Measurements from ENCODE around the gene ZNF763. TPM values are rescaled to one million over a fixed set of nuclear protein-coding genes. Genes with fewer than 3 reads are reported as not detected.
"Not testable (repeated sequence)": the region's sequence is repeated elsewhere in the genome, so short reads cannot be mapped to it uniquely, and the experiment has no call there.

ZNF763 gene
- total RNA-seq, 1 donor from 2014 or later, result 11.6 TPM

DNA sequence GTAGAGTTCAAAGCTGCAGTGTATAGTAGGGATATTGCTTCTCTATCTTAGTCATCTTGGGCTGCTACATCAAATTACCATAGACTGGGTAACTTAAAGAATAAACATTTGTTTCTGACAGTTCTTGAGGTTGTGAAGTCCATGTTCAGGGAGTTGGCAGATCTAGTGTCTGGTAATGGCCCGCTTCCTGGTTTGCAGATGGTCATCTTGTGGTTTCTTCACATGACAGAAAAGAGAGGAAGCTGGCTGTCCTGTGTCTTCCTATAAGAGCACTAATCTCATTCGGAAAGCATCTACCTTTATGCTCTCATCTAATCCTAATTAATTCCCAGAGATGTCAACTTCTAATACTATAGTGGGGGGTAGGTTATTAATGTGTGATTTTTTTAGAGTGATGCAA, 6.2 kb downstream of the ZNF763 start:
- no peak for DNase-seq (ENCODE audit: low spot score)

DNA sequence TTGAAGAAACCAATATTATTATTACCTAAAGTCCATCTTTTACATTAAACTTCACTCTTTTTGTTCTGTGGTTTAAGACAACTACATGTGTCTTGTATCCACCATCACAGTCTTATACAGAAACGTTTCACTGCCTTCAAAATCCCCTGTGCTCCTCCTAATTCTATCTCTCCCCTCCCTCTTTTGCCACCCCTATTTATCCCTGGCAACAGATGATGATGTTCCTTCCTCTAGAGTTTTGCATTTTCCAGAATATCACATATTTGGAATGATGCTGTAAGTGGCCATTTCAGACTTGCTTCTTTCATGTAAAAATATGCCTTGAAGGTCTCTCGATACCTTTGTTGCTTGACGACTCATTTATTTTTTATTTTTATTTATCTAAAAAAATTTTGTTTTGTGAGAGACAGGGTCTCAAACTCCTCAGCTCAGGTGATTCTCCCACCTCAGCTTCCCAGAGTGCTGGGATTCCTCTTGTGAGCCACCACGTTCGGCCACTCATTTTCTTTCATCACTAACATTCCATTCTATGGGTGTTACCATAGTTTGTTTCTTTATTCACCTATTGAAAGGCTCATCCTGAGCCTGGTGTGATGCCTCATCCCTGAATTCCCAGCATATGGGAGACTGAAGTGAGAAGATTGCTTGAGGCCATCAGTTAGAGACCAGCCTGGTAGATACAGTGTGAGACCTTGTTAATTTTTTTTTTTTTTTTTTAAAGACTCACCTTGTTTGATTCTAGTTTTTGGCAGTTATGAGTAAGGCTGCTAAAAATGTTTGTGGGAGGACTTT, 8.4 kb downstream of the ZNF763 start:
- DNase-seq (ENCODE audit: low spot score), result no peak

DNA sequence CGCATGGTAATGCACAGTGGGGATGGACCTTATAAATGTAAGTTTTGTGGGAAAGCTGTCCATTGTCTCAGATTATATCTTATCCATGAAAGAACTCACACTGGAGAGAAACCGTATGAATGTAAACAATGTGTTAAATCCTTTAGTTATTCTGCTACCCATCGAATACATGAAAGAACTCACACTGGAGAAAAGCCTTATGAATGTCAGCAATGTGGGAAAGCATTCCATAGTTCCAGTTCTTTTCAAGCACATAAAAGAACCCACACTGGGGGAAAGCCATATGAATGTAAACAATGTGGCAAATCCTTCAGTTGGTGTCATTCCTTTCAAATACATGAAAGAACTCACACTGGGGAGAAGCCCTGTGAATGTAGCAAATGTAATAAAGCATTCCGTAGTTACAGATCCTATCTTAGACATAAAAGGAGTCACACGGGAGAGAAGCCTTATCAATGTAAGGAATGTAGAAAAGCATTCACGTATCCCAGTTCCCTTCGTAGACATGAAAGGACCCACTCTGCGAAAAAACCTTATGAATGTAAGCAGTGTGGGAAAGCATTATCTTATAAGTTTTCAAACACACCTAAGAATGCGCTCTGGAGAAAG, 13.8 kb downstream of the ZNF763 start:
- DNase-seq (ENCODE audit: low spot score), result no peak

DNA sequence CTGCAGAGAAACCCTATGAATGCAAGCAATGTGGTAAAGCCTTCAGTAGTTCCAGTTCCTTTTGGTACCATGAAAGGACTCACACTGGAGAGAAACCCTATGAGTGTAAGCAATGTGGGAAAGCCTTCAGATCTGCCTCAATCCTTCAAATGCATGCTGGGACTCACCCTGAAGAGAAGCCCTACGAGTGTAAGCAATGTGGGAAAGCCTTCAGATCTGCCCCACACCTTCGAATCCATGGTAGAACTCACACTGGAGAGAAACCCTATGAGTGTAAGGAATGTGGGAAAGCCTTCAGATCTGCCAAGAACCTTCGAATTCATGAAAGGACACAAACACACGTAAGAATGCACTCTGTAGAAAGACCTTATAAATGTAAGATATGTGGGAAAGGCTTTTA, 14.7 kb downstream of the ZNF763 start:
- DNase-seq (ENCODE audit: low spot score), result no peak

DNA sequence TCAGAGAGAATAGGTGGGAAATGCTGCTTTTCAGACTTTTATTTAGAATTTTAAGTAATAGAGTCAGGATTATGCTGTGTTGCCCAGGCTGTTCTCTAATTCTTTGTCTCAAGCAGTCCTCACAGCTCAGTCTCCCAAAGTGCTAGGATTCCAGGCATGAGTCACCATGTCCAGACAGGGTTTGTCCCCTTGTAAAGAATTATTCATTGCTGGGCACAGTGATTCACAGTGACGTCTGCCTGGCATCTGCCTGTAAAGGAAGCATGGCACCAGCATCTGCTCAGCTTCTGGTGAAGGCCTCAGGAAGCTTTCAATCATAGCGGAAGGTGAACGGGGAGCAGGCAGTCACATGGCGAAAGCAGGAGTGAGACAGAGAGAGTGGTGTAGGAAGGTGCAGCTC, 17.7 kb downstream of the ZNF763 start:
- no peak for DNase-seq (ENCODE audit: low spot score)

DNA sequence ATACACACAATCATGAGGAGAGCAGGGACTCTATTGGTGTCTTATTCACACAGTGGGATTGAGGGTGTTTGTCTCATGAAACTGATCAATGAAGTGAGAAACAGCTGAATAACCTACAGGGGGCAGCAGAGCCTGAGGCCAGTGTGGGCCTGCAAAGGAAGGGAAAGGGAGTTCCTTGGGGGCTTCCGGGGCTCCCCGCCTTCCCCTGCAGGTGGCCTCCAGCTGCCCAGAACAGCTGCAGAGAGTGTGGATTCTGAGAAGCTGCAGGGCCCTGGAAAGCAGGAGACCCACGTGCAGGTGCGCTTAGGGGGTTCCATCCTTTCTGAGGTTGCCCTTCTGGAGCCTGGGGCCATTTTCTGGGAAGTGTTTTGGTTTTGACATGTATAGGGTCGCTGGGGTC, 20.1 kb downstream of the ZNF763 start:
- no peak for DNase-seq (ENCODE audit: low spot score)

DNA sequence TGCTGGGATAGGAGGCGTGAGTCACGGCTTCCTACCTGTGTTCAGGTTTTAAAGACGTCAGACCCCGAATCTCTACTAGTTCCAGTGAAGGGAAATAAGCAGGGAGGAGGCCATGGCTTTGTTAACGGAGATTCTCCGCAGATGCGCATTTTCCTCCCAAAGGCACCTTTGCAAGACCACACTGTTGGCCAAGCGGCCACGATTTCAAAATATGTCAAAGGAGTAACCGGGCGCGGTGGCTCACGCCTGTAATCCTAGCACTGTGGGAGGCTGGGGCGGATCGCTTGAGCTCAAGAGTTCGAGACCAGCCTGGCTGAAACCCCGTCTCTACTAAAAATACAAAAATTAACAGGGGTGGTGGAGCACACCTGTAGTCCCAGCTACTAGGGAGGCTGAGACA, 21.9 kb downstream of the ZNF763 start:
- no peak for DNase-seq (ENCODE audit: low spot score)

DNA sequence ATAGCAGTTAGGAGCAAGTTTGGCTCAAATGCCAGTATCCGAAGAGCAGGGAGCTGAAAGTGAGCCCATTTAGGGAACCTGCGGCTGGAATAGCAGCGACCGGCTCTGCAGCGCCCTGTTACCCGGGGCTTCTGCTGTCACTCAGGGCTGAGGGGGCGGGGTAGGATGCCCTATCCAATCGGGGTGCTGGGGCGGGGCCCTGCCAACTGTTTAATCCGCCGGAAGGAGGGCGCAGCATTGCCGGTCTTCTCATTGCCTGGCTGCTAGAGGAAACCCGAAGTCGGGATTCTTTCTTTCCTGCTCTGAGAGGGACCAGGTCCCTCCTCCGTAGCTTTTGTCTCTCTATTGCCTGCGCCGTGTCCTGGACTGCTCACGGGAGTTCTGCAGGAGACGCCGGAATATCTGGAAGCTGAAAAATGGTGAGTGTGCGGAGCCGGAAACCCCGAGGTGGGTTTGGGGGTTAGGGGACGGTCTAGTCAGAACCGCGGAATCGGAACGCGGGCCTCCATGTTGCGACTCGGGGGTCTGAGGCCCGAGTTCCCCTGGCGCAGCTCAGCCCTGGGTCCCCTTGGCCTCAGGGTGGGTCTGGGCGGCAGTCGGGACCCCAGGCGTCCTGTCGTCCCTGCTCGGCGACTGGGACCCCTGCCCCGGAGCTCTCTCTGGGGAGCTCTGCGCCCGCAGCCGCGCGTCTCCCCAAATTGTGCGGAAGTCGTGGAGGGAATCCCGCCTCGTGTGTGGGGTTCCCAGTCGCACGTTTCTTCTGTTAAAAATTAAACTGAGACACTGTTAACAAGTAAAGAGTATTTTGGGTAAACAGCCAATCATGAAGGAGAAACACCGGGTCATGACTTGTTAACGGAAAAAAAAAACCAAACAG, 22.8 kb downstream of the ZNF763 start:
- peak; percentile 96 for DNase-seq (ENCODE audit: low spot score)

DNA sequence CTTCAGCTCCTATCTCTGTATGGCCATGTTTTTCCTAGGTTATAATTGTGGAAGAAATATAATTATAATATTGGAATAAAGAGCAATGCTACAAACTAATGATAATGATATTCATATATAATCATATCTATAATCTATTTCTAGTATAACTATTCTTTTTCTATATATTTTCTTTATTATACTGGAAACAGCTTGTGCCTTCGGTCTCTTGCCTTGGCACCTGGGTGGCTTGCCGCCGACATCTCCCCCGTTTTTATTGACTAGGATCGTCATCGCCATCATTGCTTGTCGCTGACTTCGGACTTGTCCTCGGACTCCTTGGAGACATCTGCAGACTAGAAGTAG, 24.2 kb downstream of the ZNF763 start:
- no peak for DNase-seq (ENCODE audit: low spot score)

DNA sequence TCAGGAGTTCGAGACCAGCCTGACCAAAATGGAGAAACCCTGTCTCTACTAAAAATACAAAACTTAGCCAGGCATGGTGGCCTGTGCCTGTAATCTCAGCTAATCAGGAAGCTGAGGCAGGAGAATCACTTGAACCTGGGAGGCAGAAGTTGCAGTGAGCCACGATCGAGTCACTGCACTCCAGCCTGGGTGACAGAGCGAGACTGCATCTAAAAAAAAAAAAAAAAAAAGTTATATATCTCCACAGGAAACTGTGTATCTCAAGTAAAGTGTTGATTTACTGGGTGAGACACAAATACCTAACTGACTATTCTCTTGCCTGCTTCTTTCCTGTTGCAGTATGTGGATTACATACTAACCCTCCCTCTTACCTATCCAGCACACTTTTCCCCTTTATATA, 27.1 kb downstream of the ZNF763 start:
- not testable (repeated sequence) for DNase-seq (ENCODE audit: low spot score)

DNA sequence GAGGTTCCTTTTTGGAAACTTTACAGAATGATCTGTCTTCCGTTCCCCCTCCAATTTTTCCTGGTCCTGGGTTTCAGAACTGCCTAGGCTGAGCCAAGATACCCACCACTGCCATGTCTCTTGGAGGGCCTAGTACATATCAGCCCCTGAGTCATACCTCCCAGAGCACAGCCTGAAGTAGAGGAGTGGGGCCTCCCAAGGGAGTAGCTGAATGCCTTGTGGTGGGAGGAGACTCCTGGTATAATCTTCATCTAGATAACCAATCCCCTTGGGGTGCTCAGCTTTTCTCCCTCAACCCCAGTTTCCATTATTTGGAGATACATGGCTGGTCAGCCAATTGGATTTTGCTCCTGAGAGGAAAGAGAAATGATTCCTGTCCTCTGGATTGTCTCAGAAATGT, 30.3 kb downstream of the ZNF763 start:
- DNase-seq (ENCODE audit: low spot score), result no peak

DNA sequence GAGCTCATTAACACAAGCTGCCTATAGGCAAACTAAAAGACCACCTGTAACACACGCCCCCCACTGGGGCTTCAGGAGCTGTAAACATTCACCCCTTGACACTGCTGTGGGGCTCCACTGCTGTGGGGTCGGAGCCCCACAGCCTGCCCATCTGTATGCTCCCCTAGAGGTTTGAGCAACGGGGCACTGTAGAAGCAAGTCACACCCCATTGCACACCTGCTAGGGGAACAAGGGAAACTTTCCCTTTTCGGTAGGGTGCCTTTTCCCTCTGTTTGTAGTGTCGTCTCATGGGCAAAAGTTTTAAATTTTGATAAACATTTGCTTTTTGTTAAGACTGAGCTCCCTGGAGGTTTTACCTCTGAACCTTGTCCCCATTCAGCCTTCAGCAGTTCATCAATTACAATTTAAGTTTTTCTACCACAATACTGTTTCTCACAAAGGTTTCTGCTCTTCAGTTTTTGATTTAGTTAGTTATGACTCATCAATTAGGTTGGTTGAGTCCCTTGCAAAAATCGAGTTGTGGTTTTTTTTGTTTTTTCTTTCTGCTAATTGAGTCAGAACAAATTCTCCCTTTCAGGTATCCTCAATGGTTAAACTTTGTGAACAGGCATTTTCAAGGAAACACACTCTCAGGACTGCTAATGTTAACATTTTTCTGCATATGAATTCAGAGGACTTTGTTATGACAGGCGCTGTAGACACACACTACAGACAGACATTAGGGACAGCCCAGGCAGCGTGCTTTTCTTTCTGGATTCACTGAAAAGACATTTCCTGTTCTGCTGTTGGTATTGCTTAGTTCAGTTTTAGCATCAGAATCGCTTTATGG, 35.5 kb downstream of the ZNF763 start:
- no peak for DNase-seq (ENCODE audit: low spot score)

DNA sequence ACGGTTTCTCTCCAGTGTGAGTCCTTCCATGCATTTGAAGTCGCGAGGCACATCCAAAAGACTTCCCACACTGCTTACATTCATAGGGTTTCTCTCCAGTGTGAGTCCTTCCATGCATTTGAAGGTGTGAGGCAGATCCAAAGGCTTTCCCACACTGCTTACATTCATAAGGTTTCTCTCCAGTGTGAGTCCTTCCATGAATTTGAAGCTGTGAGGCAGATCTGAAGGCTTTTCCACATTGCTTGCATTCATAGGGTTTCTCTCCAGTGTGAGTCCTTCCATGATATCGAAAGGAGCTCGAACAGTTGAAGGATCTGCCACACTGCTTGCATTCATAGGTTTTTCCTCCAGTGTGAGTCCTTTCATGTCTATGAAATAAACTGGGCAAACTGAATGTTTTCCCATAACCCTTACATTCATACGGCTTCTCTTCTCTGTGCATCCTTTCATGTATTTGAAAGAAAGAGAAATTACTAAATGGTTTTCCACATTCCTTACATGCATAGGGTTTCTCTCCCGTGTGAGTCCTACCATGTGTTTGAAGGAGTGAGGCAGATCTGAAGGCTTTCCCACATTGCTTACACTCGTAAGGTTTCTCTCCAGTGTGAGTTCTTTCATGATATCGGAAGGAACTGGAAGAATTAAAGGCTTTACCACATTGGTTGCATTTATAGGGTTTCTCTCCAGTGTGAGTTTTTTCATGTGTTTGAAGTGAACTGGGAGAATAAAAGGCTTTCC, 50.3 kb downstream of the ZNF763 start:
- no peak for DNase-seq (ENCODE audit: low spot score)

DNA sequence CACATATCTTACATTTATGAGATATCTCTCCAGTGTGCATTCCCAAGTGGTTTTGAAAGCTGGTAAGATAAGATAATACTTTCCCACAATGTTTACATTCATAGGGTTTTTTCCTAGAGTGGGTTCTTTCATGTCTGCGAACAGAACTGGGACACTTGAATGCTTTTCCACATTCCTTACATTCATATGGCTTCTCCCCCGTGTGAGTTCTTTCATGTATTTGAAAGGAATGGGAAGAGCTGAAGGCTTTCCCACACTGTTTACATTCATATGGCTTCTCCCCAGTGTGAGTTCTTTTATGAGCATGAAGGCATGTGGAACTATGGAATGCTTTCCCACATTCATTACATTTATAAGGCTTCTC, 50.9 kb downstream of the ZNF763 start:
- DNase-seq (ENCODE audit: low spot score), result no peak

Other genes starting within 250 kb of the ZNF763 start
- gene ZNF823, start 226.1 kb upstream of the ZNF763 start, total RNA-seq (ENCODE audit: insufficient read depth, low replicate concordance), result 22.1 TPM
- 16.9 TPM for gene ZNF441, start 198.0 kb upstream of the ZNF763 start, total RNA-seq (ENCODE audit: insufficient read depth, low replicate concordance)
- gene ZNF491, start 166.5 kb upstream of the ZNF763 start, total RNA-seq (ENCODE audit: insufficient read depth, low replicate concordance), result 3.1 TPM
- gene ZNF440, start 150.8 kb upstream of the ZNF763 start, total RNA-seq (ENCODE audit: insufficient read depth, low replicate concordance), result 32.7 TPM
- gene ZNF439, start 116.3 kb upstream of the ZNF763 start, total RNA-seq (ENCODE audit: insufficient read depth, low replicate concordance), result 9.1 TPM
- 27.9 TPM for gene ZNF69, start 77.3 kb upstream of the ZNF763 start, total RNA-seq (ENCODE audit: insufficient read depth, low replicate concordance)
- gene ZNF700, start 39.9 kb upstream of the ZNF763 start, total RNA-seq (ENCODE audit: insufficient read depth, low replicate concordance), result 16.1 TPM
- gene ZNF433, start 70.6 kb downstream of the ZNF763 start, total RNA-seq (ENCODE audit: insufficient read depth, low replicate concordance), result 8.4 TPM
- 1.9 TPM for gene ZNF878, start 87.9 kb downstream of the ZNF763 start, total RNA-seq (ENCODE audit: insufficient read depth, low replicate concordance)
- 14.4 TPM for gene ZNF844, start 99.7 kb downstream of the ZNF763 start, total RNA-seq (ENCODE audit: insufficient read depth, low replicate concordance)
- gene ZNF20, start 175.3 kb downstream of the ZNF763 start, total RNA-seq (ENCODE audit: insufficient read depth, low replicate concordance), result 40.2 TPM
- 16.1 TPM for gene ZNF625, start 191.7 kb downstream of the ZNF763 start, total RNA-seq (ENCODE audit: insufficient read depth, low replicate concordance)
- 16.1 TPM for gene ZNF136, start 198.1 kb downstream of the ZNF763 start, total RNA-seq (ENCODE audit: insufficient read depth, low replicate concordance)